ENCODE measurements around the gene SLC2A8. TPM values are rescaled to one million over a fixed set of nuclear protein-coding genes. Genes with fewer than 3 reads are reported as not detected.
A peak's percentile ranks its signal among the peaks of the same experiment; 100 is the strongest.

The SLC2A8 gene, protein sequence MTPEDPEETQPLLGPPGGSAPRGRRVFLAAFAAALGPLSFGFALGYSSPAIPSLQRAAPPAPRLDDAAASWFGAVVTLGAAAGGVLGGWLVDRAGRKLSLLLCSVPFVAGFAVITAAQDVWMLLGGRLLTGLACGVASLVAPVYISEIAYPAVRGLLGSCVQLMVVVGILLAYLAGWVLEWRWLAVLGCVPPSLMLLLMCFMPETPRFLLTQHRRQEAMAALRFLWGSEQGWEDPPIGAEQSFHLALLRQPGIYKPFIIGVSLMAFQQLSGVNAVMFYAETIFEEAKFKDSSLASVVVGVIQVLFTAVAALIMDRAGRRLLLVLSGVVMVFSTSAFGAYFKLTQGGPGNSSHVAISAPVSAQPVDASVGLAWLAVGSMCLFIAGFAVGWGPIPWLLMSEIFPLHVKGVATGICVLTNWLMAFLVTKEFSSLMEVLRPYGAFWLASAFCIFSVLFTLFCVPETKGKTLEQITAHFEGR
- 9.2 TPM for total RNA-seq

GRCh38 chr9:127396808-127397645 lies at the start of gene SLC2A8:
Gene SLC2A8, plus strand, starts transcription at chr9:127397169. Its CDS starts 62 bp downstream, at chr9:127397231.
- peak; percentile 99 for DNase-seq

DNA sequence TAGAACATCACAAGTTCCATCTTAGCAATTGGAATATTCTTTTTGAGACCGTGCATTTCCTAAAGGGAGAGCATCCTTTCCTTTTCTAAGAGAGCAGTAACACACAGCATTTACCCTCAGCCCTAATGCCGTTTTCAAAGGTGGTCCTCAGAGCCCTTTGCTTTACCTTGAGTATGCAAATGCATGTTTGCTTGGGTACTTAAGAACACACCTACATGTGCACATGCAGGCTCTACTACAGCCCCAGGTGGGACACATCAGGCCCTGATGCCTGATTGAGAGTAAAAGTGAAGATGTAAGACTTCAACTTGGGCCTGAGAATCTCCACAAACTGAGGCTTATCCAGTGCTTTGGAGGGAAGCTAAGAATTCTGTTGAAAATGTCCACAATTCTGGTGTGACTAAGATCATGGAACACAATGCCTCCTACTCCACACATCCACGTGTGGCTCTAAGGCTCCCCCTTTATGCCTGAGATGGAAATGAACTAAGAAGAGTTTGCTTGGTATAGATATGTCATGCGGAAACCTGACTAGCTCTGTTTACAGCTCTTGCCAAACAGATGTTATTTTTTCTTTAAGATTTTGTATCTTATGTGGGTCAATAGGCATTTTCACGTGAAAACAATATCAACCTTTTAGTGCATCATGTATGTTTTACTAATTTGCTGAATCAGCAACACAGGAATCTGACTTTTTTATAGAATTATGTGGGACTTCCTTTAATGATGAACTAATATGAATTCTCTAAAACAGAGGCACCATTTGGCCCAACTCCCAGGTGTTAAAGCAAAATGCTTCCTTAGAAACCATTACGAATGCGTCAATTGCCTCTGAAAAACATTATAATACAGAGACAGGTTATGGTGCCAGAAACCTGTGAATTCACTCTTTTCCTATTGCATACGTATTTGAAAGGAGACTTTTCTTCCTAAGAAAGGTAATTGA lies 48.9 kb upstream of the SLC2A8 start:
- no peak for DNase-seq

- no peak for DNase-seq
Measured at GRCh38 chr9:127349483-127350113, 47.4 kb upstream of the SLC2A8 start.

DNA sequence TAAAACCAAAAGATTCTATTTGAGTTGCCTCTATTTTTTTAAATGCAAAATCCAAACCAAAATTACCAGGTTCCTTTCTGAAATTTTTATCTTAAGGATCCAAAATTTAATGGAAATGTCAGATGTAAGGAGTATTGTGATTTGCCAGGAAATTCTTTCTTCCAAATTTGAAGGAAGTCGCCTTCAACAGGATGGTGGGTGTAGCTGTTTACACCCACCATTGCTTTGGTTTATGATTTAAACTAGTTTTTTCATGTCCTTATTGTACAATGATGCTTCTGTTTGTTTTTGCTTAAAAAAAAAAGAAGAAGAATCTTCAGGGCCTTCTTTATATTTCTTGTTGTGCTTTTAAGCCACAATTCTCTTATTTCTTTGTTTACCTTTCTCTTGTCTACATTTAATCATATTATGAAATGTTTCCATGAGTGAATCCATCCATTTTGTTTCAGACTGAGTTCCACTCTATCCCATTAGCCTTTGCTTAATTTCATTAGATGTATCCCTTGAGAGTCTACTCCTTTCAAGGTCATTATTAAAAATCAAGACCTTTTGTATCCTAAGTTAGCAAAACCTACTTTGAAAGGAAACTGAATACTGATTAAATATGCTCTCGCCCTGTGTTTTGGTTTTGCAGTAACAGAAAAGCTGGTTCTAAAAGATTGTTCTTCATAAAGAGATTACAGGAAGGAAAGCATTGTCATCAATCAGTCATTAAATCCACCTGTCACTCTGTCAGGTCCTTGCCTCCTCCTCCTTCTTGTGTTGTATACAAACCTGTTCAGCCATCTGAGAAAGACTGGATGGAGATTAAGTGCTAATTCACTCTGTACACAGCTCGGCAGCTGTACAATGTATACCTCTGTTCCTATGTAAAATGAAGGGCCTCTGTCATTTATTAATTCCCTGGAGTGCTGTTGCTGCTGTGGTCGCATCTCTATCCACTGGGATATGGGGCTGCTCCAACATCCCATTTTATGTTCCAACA lies 45.5 kb upstream of the SLC2A8 start:
- DNase-seq, result no peak

GRCh38 chr9:127353882-127354281 lies 43.1 kb upstream of the SLC2A8 start:
- no peak for DNase-seq

- no peak for DNase-seq
Measured at GRCh38 chr9:127356906-127357305, 40.1 kb upstream of the SLC2A8 start.

DNA sequence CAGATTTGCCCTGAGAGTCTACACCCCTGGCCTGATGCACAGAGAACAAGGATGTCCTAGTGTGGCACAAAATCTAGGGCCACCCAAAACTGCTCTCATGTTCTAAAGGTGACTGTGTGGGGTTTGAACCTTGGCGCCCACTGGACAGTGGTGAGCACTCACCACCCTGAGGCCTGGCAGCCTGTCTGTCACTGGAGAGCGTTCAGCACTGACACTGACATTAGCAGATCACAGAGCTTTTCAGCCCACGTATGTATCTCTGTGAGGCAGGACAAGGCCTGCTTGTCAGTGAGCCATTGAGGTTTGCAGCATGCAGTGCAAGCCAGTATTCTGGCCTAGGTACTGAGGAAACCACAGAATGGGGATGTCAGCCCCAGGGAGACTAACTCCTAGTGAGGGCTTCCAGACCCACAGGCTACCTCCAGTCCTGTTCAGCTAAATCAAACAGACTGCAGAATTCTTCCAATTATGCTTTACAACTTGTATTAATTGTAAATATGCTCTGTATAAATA lies 38.9 kb upstream of the SLC2A8 start:
- no peak for DNase-seq

- DNase-seq, result no peak
Measured at GRCh38 chr9:127358770-127359169, 38.2 kb upstream of the SLC2A8 start.

GRCh38 chr9:127360250-127360649 lies 36.7 kb upstream of the SLC2A8 start:
- DNase-seq, result peak; percentile 14

GRCh38 chr9:127360829-127361228 lies 36.1 kb upstream of the SLC2A8 start:
- DNase-seq, result no peak

DNA sequence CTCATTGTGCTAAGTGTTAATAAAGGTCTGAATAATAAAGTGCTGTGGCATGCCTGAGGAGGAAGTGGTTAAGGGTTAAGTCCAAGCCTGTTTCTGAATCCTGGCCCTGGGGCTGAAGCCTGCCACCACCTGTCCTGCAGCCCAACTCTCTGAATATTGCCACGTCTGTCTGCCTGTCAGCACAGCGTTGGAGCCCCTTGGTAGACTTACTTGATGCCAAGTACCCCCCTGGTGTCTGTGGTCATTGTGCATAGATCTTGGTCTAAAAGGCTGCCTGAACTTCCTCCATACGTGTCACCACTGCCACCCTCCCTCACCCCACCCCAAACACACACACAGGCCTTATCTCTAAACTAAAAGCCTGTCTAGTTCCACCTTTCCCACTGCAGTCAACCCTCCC lies 35.4 kb upstream of the SLC2A8 start:
- DNase-seq, result no peak

- DNase-seq, result no peak
Measured at GRCh38 chr9:127362829-127363228, 34.1 kb upstream of the SLC2A8 start.

GRCh38 chr9:127365461-127365860 lies 31.5 kb upstream of the SLC2A8 start:
- no peak for DNase-seq

GRCh38 chr9:127366594-127366993 lies 30.4 kb upstream of the SLC2A8 start:
- DNase-seq, result peak; percentile 15

GRCh38 chr9:127368852-127369402 lies 28.0 kb upstream of the SLC2A8 start:
- DNase-seq, result no peak

DNA sequence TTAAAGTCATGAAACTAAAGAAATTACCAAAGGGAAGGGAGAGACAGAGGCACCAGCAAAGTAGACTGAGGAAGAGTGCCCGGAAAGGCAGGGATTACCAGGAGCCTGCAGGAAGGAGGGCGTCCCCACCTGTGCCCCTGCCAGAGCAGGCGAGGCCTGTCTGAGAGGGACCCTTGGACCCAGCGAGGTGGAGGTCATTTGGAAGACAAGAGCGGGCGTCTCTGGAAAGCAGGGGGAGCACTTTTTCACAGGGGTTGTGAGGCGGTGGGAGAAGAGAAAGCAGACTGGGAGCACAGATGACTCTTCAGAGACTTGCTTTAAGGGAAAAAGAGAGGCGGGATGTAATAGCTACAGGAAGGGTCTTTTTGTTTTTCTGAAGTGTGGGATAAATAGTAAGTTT lies 27.5 kb upstream of the SLC2A8 start:
- DNase-seq, result no peak

DNA sequence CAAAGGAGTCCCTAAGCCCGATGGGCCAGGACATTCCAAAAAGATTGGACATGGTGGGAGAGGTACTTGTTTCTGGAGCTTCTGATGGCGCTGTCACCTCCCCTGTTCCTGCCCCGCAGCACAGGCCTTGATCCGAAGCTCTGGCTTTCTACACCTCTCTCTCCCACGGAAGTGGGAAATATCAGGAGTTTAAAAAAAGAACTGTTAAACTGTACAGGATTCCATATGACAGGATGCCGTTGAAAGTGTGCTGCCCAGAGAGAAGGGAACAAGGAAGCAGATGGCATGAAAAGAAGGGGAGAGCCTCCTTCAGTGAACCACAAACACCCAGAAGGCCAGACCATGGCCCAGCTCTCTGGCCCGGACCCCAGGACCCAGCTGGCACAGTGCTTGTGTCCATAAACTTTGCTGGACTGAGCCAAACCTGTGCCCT lies 26.8 kb upstream of the SLC2A8 start:
- DNase-seq, result no peak

DNA sequence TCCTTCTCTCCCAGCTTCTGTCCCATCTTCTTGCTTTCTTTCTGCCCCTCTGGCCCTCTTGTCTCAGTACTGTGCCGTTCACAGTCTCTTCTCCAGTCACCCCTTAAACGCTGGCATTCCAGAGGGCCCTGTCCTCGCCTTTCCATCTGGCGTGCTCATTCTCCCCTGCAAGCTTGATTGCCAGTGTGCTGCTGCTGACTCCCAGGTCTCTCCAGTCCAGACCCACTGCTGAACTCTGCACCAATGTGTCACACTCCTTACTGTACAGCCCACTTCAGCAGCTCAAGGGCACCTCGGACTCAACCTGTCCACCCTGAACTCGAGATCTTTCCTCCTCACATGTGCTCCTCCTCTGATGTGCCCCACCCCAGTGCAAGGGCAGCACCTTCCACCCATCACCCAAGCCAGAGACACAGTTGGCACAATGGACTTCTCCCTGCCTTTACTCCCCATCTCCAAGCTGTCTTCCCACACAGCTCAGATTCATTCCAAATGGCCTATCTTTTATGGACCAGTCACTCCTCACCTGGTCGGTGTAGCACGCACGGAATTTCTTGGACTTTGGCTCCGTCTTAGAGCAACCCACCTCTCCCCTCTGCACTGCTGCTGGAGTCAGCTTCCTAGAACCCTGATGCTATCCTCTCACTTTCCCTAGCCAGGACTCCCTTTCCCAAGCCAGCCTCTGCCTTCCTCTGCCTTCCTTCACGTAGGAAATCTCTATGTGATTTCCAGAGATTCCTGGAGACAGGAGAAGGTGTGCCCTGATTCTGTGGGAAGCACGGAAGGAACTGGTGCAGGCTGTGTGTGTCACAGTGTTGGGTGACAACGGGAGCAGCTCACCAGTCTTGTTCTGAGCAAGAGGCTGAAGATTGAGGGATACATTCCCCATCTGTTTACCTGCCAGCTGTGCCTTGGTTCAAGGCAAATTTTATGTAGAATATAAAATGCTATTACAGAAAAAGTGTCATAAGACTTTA lies 26.0 kb upstream of the SLC2A8 start:
- DNase-seq, result no peak

DNA sequence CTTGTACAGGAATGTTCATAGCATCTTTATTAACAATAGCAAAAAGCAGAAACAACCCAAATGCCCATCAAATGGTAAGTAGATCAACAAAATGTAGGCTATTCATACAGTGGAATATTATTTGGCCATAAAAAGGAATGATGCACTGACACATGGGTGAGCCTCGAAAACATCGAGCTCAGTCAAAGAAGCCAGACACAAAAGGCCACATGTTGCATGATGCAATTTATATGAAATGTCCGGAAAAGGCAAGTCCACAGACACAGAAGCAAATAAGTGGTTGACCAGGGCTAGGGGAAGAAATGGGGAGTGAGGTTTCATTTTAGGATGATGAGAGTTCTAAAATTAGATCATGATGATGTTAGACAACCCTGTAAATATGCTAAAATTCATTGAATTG lies 16.5 kb upstream of the SLC2A8 start:
- no peak for DNase-seq
